Hematopoietic multipotent progenitor cell treated with erythropoietin and hydrocortisone succinate and interleukin-3 and kit ligand, for 8 days (in vitro differentiated cells): ENCODE data around the gene ZNF320.
A peak's percentile ranks its signal among the peaks of the same experiment; 100 is the strongest.
"Not testable (repeated sequence)": the region's sequence is repeated elsewhere in the genome, so short reads cannot be mapped to it uniquely, and the experiment has no call there.

Experiments used
- DNase-seq: peaks from one replicate; pipeline ENCODE4 v3.0.0-alpha.2; 2015

The ZNF320 gene

DNA sequence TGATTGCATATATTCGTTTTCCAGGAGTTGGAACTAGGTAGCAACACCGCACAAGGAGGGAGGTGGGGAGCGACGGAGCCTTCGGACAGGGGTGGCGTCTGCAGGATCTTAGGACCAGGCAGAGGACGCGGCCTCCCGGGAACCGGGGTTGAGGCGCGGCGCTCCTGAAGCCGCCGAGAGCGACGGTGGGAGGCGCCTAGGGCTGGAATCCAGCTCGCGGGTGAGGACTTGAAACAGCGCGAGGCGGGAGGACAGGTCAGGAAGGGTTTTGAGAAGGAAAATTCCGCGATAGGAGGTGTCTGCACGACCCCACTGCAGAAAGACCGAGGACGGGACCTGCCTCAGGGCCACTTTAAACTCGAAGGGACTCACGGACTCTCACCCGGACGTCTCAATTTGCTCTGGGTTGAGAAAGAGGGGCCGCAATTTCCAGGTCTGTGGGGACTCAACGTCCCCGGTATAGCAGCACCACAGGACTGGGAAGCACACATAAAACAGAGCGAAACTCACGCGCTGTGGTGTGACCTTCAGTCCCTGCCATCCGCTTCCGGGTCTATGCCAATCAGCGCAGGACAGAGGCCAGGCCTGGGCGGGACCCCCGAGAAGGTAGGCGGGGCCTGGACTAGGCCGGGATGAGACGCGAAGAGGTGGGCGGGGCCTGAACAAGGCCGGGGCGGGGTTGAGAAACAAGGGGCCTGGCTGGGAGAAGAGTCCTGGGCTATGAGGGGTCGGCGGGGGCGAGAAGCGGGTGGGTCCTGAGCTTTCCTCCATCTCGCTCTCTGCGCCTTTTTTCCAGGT lies at the start of gene ZNF320:
ZNF320 (minus strand) TSS at position 498 of the 798 bp plus-strand sequence. CDS start 7,380 bp downstream, outside the sequence.
- DNase-seq: peak; percentile 96

DNA sequence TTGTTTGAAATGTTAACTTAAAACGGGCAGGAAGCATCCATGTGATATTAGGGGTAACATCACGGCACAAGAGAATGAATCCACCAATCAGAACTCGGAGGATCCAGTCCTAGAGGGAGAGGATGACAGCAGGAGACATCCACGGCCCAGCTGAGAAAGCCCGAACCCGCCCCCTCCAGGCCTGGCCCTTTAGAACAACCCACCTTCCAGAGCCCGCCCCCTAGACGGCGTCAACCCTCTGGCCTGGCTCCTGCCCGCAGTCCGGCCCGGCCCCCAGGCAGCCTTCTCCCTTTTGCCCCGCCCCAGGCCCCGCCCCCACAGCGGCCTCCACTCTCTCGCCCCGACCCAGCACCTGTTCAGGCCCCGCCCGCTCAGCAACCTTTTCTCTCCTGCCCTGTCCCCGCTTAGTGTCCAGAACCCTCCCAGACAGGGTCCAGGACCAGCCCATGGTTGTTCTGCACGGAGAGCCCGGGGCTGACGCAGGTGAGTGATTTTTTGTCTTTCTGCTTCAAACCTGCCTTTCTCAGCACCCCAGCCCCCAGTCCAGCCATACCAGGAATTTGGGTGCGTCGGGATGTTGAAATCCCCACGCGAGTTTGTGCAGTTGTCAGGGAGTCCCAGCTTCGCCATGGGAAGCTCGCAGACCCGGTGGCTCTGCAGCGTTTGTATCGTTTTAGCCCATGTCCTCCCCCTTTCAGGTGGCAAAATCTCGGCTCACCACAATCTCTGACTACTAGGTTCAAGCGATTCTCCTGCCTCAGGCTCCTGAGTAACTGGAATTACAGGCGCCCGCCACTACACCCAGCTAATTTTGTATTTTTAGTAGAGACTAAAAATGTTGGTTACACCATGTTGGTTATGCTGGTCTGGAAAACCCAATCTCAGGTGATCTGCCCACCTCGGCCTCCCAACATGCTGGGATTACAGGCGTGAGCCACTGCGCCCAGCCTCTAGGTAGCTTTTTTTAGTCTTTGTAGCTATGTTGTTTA lies 49.2 kb upstream of the ZNF320 start:
- no peak for DNase-seq

DNA sequence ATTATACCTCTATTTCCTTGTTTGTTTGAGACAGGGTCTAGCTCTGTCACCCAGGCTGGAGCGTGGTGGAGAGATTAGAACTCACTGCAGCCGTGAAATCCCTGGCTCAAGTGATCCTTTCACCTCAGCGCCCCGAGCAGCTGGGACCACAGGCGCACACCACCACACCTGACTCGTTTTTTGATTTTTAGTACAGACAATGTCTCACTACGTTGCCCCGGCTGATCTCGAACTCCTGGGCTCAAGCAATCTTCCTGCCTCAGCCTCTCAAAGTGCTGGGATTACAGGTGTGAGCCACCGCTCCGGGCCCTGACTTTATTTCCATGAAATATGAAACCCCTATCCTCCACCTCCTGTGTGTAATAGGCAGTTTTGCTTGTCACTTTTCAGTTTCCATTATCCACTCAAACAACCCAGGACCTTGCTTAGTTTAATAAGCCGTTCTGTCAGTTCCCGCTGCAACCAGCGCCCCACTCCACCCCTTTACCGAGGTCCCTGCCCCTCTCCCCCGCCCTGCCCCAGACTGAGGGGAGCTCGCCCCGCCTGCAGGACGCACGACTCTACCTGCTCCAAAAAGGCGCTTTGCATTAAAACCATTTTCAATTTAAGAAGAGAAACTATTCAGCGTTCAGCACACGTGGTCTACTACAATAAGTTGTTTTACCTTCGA lies 48.4 kb upstream of the ZNF320 start:
- no peak for DNase-seq

DNA sequence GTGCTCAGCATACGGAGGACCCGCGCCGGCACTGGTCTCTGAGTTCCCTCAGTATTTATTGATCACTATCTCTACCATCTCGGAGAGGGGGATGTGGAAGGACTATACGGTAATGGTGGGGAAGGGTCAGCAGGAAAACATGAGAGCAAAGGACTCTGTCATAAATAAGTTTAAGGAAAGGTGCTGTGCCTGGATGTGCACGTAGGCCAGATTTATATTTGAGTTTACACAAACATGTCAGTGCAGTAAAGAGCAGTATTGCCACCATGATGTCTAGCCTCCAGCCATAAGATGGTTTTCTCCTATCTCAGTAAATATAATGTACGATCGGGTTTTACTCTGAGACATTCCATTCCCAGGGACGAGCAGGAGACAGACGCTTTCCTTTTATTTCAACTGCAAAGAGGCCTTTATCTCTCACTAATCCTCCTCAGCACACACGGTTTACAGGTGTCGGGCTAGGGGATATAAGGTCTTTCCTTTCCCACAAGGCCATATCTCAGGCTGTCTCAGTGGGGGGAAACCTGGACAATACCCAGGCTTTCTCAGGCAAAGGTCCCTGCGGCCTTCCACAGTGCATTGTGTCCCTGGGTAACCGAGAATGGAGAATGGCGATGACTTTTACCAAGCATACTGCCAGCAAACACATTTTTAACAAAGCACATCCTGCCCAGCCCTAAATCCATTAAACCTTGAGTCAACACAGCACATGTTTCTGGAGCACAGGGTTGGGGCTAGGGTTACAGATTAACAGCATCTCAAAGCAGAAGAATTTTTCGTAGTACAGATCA lies 47.5 kb upstream of the ZNF320 start:
- DNase-seq: not testable (repeated sequence)

DNA sequence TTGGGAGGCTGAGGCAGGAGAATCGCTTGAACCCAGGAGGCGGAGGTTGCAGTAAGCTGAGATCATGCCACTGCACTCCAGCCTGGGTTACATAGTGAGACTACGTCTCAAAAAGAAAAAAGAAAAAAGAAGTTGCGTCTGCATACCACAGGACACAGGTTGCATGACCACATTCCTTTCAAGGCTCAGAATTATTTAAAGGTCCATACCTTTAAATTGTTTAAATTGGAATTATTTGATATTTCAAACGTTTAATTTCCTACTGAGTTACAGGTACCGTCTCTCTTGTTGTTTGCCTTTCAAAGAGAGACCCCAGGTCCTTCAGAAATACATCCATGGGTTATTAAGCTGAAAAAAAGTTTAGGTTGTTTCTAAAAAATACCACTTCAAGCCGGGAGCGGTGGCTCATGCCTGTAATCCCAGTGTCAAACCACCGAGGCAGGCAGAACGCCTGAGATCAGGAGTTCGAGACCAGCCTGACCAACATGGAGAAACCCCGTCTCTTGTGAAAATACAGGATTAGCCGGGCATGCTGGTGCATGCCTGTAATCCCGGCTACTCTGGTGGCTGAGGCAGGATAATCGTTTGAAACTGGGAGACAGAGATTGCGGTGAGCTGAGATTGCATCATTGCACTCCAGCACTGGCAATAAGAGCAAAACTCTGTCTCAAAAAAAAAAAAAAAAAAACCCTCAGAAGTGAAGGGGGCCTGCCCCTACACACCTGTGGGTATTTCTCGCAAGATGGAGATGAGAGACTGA lies 46.6 kb upstream of the ZNF320 start:
- DNase-seq: no peak

DNA sequence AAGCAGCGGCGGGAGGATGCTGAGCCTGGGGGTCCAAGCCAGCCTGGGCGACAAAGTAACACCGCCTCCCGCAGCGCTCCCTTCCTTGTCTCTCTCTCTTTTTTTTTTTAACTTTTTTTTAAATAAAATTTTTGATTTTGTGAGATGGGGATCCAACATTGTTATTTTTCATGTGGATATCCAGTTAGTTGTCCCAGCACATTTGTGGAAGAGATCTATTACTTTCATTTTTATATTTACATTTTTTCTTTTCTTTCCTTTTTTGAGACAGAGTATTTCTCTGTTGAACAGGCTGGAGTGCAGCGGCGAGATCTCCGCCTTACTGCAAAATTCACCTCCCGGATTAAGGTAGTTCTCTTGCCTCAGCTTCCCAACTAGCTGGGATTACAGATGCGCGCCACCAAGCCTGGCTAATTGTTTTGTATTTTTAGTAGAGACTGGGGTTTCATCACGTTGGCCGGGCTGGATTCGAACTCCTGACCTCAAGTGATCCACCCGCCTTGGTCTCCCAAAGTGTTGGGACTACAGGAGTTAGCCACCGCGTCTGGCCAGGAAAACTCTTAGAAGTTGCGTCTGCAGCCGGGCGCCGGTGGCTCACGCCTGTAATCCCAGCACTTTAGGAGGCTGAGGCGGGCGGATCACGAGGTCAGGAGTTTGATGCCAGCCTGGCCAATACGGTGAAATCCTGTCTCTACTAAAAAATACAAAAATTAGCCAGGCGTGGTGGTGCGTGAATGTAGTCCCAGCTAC lies 45.9 kb upstream of the ZNF320 start:
- DNase-seq: no peak

DNA sequence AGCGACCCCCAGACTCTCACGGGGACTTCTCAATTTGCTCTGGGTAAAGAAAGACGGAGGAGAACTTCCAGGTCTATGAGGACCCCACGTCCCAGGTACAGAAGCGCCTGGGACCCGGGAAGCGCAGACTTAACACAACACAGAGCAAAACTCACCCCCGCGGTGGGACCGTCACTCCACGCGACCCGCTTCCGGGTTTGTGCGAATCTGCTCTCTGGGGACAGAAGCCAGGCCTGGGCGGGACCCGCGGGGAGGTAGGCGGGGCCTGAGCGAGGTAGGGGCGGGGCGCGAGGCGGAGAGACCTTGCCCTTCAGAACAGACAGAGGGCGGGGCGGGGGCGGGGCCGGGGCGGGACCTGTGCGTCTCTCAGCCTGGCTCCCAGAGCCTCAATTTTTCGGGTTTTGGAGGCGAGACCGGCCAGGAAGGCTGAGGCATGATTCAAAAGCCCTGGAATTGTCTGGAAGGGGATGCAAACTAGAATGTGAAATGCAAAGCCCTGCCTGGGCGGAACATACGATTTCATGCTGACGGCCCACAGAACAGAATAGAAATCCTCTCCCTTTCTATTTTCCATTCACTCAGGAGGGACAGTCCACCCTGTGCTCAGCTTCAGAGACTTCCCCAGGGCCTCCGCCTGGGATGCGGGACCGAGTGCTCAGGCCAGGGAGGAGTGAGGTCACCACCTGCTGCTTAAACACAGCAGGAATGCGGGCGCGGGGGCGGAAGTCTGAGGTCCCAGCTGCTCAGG lies 45.1 kb upstream of the ZNF320 start:
- peak; percentile 90 for DNase-seq

DNA sequence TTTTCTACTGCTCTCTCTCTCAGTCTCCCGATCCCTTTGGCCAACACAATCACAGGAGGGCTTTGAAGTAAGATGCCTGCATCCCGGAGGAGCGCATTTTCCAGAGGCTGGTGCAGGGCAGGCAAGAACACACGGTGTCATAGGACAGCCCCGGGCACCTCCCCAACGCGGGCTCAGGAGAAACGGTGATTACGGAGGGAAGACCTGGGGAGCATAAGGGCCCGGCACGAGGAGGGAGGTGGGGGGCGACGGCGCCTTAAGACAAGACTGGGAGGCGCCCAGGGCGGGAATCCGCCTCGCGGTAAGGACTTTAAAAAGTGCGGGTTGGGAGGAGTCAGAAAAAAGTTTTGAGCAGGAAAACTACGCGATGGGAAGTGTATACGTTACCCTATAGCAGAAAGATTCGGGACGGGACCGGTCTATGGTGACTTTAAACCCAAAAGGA lies 44.5 kb upstream of the ZNF320 start:
- peak; percentile 54 for DNase-seq

DNA sequence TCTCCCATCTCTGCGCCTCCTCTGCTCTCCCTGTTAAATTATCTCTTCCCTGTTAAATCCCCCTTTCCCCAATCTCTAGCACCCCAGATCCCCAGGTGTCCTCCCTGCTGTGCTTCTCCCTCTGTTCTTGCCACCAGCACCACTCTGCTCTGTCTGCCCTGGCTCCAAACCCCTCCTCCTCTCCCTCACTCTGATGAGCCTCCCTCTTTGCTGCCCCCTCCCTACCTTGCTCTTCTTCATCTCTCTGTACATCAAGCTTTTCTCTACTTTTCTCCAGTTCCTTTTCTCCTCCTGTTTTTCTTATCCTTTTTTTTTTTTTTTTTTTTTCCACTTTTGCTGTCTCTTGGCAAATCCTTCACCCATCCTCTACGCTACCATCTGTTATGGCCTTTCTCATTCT lies 44.1 kb upstream of the ZNF320 start:
- DNase-seq: not testable (repeated sequence)

DNA sequence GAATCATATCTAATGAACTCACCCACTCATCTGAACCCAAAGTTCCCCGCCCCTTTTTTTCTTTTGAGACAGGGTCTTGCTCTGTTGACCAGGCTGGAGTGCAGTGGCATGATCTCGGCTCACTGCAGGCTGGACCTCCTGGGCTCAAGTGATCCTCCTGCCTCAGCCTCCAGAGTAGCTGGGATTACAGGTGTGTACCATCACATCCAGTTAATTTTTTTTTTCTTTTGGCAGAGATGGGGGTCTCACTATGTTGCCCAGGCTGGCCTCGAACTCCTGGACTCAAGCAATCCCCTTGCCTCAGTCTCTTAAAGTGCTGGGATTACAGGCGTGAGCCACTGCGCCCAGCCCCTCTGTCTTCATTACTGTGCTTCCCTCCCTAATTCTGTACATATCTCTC lies 43.5 kb upstream of the ZNF320 start:
- DNase-seq: not testable (repeated sequence)

DNA sequence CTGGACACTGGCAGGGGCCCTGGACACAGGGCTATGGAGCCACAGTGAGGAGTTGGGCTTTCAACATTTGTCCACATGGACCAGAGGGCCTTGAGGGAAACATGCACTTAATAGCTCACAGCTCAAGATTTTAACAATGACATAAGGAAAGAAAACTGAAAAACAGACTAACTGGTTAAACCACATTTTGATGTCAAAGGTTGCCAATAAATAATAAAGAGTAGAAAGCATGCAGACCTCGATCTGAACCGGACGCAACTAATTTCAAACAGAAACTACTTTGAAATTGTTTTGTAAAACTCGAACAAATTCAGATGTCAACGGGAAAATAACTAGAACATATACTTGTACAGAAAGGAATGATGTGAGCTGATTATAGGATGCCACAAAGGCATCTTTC lies 41.3 kb upstream of the ZNF320 start:
- no peak for DNase-seq

DNA sequence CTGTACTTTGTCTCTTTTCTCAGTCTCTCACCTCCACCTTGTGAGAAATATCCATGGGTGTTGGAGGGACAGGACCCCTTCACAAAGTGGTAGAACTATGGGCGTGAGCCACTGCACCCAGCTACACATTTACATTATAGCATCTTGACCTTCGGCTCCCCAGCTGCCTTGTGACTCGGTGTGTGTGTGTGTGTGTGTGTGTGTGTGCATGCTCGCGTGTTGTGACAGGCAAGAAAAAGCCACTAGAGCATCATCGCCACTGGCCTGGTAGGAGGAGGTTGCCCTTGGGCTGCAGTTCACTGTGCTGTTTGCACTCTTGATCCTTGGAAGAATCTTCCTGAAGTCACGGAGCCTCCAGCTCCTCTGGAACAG lies 39.5 kb upstream of the ZNF320 start:
- no peak for DNase-seq

DNA sequence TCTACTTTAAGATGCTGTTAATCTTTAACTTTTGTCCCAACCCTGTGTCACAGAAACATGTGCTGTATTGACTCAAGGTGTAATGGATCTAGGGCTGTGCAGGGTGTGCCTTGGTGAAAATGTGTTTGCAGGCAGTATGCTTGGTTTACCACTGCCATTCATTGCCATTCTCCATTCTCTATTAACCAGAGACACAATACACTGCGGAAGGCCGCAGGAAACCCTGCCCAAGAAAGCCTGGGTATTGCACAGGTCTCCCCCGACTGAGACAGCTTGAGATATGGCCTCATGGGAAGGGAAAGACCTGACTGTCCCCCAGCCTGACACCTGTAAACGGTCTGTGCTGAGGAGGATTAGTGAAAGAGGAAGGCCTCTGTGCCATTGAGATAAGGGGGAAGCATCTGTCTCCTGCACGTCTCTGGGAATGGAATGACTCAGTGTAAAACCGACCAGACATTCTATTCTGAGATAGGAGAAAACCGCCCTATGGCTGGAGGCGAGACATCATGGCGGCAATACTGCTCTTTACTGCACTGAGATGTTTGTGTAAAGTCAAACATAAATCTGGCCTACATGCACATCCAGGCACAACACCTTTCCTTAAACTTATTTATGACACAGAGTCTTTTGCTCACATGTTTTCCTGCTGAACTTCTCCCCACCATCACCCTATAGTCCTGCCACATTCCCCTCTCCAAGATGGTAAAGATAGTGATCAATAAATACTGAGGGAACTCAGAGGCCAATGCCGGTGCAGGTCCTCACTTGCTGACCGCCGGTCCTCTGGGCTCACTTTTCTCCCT lies 38.9 kb upstream of the ZNF320 start:
- peak; percentile 97 for DNase-seq

DNA sequence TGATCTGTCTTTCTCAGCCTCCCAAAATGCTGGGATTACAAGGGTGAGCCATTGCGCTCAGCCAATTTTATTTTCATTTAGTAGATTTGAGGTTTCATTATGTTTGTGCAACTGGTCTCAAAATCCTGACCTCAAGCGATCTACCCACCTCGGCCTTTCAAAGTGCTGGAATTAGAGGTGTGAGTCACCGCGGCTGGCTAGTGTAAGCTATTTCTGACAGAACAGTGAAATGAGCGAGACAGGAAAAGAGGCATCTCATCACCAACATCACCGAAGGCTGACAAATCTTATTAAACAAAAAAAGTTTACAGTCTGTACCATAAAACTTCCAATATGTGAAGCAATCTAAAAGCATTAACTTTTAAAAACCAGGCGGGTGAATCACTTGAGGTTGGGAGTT lies 38.0 kb upstream of the ZNF320 start:
- DNase-seq: no peak

DNA sequence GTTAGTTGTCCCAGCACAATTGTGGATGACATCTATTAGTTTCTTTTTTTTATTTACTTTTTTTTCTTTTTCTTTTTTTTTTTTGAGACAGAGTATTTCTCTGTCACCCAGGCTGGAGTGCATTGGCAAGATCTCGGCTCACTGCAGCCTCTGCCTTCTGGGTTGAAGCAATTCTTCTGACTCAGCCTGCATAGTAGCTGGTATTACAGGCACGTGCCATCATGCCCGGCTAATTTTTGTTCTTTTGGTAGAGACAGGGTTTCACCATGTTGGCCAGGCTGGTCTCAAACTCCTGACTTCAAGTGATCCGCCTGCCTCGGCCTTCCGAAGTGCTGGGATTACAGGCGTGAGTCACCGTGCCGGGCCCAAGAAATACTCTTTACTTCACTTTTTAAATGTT lies 27.2 kb upstream of the ZNF320 start:
- not testable (repeated sequence) for DNase-seq

DNA sequence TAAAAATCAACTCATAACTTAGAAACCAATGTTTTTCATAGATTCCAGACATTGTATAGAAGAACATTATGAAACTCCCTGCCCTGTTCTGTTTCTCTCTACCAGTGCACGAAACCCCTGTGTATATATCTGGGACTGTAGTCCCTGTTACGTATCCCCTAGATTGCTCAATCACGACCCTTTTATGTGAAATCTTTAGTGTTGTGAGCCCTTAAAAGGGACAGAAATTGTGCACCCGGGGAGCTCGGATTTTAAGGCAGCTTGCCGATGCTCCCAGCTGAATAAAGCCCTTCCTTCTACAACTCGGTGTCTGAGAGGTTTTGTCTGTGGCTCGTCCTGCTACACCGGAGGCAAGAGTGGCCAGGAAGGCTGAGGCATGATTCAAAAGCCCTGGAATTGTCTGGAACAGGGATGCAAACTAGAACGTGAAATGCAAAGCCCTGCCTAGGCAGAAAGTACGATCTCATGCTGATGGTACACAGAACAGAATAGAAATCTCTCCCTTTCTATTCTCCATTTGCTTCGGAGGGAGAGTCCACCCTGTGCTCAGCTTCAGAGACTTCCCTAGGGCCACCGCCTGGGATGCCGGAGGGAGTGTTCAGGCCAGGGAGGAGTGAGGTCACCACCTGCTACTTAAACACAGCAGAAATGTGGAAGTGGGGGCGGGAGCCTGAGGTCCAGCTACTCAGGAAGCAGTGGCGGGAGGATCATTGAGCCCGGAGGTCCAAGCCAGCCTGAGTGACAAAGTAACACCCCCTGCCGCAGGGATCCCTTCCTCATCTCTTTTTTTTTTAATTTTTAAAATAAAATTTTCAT lies 26.6 kb upstream of the ZNF320 start:
- no peak for DNase-seq

DNA sequence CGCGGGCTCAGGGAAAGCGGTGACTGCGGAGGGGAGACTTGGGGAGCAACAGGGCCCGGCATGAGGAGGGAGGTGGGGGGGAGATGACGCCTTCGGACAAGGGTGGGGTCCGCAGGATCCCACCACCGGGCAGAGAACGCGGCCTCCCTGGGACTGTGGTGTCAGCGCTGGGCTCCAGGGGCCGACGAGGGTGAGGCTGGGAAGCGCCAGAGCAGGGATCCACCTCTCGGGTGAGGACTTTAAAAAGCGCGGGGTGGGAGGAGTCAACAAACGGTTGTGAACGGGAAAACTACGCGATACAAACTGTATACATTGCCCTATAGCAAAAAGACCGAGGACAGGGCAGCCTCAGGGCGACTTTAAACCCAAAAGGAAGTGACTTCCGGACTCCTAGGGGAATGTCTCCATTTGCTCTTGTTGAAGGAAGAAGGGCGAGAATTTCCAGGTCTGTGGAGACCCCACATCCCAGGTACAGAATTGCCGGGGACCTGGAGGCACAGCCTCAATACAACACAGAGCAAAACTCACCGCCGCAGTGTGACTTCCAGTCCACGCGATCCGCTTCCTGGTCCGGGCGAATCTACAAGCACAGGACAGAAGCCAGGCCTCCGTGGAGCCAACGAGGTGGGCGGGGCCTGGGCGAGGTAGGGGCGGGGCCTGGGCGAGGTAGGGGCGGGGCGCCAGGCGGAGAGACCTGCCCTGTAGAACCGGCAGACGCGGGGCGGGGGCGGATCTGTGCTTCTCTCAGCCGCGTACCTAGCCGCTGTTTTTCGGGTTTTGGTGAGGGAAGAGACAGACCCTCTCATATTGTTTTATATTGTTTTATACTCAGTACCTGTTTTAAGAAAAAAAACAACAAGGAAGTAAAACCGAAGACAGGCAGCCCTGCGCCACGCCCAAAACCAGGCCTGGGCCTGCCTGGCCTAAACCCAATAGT lies 25.7 kb upstream of the ZNF320 start, which contains the start of gene ZNF888:
ZNF888 (minus strand) TSS at position 588 of the 937 bp plus-strand sequence. CDS start 5,555 bp downstream, outside the sequence.
- DNase-seq: peak; percentile 85
